ENCODE measurements around the gene ABCC5.

The ABCC5 gene

DNA sequence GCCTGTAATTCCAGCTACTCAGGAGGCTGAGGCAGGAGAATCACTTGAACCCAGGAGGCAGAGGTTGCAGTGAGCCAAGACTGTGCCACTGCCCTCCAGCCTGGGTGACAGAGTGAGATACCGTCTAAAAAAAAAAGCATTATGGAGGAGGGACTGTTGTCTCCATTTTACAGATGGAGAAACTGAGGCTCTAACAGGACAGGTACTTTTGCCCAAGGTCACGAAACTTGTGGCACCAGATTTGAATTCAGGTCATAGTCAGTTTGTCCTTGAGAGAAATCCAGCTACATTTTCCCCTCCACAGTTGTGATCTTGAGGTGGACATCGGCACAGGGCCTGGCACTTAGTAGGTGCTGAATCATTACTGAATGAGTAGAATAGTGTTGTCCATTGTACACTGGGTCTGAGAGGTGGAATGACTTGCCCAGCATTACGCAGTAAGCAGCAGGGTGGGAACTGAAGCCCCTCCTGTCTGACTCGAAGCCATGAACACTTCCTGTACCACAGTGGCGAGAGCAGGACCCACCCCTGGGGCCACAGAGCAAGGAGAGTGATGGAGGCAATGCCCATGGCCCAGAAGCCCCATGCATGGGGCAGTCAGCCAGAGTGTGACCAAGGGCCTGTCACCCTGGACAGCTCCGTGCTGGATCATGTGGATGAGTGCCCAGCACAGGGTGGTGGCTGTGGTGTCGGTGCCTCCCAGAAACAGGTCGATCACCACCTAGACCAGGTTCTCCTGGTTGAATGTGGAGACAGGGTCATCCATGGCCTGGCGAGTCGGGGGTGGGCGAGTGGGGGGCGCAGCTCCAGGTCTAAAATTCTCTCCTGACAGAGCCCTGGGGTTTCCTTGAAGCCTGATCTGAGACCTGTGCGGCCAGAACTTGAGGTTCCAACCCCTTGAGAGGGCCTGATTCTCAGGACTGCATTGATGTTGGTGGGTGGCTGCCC, 112.6 kb downstream of the ABCC5 start:
- no peak overlapping the region for H3K27ac ChIP-seq (ENCODE audit: extremely low read depth, low read depth, low read length)
- no peaks in the 10 kb centered on the region for H3K9me3 ChIP-seq (ENCODE audit: control insufficient read depth, insufficient read depth, low read depth, low read length)
- peak; percentile 10; the same call in 1 of the 2 replicates for TF ChIP-seq ZNF121 (tag by site-specific recombination; IDR thresholded peaks at IDR 0.05)
- TF ChIP-seq, protein P1, sequence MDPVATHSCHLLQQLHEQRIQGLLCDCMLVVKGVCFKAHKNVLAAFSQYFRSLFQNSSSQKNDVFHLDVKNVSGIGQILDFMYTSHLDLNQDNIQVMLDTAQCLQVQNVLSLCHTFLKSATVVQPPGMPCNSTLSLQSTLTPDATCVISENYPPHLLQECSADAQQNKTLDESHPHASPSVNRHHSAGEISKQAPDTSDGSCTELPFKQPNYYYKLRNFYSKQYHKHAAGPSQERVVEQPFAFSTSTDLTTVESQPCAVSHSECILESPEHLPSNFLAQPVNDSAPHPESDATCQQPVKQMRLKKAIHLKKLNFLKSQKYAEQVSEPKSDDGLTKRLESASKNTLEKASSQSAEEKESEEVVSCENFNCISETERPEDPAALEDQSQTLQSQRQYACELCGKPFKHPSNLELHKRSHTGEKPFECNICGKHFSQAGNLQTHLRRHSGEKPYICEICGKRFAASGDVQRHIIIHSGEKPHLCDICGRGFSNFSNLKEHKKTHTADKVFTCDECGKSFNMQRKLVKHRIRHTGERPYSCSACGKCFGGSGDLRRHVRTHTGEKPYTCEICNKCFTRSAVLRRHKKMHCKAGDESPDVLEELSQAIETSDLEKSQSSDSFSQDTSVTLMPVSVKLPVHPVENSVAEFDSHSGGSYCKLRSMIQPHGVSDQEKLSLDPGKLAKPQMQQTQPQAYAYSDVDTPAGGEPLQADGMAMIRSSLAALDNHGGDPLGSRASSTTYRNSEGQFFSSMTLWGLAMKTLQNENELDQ (tag by site-specific recombination; IDR thresholded peaks at IDR 0.05; ENCODE audit: low read depth), result no peak
- TF ChIP-seq, protein P2, sequence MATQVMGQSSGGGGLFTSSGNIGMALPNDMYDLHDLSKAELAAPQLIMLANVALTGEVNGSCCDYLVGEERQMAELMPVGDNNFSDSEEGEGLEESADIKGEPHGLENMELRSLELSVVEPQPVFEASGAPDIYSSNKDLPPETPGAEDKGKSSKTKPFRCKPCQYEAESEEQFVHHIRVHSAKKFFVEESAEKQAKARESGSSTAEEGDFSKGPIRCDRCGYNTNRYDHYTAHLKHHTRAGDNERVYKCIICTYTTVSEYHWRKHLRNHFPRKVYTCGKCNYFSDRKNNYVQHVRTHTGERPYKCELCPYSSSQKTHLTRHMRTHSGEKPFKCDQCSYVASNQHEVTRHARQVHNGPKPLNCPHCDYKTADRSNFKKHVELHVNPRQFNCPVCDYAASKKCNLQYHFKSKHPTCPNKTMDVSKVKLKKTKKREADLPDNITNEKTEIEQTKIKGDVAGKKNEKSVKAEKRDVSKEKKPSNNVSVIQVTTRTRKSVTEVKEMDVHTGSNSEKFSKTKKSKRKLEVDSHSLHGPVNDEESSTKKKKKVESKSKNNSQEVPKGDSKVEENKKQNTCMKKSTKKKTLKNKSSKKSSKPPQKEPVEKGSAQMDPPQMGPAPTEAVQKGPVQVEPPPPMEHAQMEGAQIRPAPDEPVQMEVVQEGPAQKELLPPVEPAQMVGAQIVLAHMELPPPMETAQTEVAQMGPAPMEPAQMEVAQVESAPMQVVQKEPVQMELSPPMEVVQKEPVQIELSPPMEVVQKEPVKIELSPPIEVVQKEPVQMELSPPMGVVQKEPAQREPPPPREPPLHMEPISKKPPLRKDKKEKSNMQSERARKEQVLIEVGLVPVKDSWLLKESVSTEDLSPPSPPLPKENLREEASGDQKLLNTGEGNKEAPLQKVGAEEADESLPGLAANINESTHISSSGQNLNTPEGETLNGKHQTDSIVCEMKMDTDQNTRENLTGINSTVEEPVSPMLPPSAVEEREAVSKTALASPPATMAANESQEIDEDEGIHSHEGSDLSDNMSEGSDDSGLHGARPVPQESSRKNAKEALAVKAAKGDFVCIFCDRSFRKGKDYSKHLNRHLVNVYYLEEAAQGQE (tag by site-specific recombination; IDR thresholded peaks at IDR 0.05), result peak; percentile 89
- no peaks in the 10 kb centered on the region for H3K4me1 ChIP-seq (ENCODE audit: control insufficient read depth, insufficient read depth, low read length)
- ChIA-PET CTCF (interaction anchor here (1.0 to 2.2 kb wide), 3 partner anchors 9 to 110 kb away, joined by 4 to 6 read pairs (median 5); partner anchors contain the start of gene PARL), POLR2A (no interaction called here)
- H3K36me3 ChIP-seq (ENCODE audit: control insufficient read depth in 2 of 2, insufficient read depth in 1 of 2, low read length in 2 of 2), result no peaks in the 10 kb centered on the region
- H3K4me3 ChIP-seq (ENCODE audit: low read depth, low read length), result no peak overlapping the region

DNA sequence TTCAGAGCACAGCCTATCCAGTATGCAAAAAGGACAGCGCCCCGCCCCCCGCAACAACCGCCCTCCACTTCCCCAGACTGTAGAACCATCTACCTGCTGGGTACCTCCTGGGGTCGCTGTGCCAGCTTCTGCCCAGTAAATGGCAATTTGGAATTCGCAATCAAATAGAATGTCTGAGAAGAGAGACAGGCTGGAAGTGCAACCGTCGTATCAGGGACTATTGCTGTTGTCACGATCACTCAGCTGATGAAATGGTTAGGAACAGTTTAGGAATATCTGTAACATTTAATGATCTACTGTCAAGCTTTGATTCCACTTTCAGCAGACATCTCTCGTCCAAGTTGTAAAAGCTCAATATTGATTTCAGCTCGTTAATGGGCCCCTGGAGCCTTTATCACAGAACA, 119.7 kb downstream of the ABCC5 start:
- CTCF ChIA-PET, result interaction anchor here (0.9 to 1.1 kb wide), 3 partner anchors 329 to 391 kb away, joined by 3 to 5 read pairs (median 4); no protein-coding TSS in a partner anchor
- no peaks in the 10 kb centered on the region for H3K4me1 ChIP-seq (ENCODE audit: control insufficient read depth, insufficient read depth, low read length)
- no peaks in the 10 kb centered on the region for H3K9me3 ChIP-seq (ENCODE audit: control insufficient read depth, insufficient read depth, low read depth, low read length)
- no peak overlapping the region for H3K4me3 ChIP-seq (ENCODE audit: low read depth, low read length)
- H3K27ac ChIP-seq (ENCODE audit: extremely low read depth, low read depth, low read length), result no peak overlapping the region
- TF ChIP-seq ZNF423 (tag by site-specific recombination; IDR thresholded peaks at IDR 0.05), result no peak
- TF ChIP-seq FEZF1 (tag by site-specific recombination; IDR thresholded peaks at IDR 0.05), result no peak
- no peak for TF ChIP-seq ZNF37A (tag by site-specific recombination; IDR thresholded peaks at IDR 0.05)
- TF ChIP-seq, protein P3, sequence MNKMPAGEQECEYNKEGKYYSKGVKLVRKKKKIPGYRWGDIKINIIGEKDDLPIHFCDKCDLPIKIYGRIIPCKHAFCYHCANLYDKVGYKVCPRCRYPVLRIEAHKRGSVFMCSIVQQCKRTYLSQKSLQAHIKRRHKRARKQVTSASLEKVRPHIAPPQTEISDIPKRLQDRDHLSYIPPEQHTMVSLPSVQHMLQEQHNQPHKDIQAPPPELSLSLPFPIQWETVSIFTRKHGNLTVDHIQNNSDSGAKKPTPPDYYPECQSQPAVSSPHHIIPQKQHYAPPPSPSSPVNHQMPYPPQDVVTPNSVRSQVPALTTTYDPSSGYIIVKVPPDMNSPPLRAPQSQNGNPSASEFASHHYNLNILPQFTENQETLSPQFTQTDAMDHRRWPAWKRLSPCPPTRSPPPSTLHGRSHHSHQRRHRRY (tag by site-specific recombination; IDR thresholded peaks at IDR 0.05), result no peak
- POLR2A ChIA-PET, result interaction anchor here (1.1 kb wide), 1 partner anchor 120 kb away, joined by 5 read pairs; the partner anchor contains the start of gene ABCC5
- H3K36me3 ChIP-seq (ENCODE audit: control insufficient read depth in 2 of 2, insufficient read depth in 1 of 2, low read length in 2 of 2), result no peaks in the 10 kb centered on the region

DNA sequence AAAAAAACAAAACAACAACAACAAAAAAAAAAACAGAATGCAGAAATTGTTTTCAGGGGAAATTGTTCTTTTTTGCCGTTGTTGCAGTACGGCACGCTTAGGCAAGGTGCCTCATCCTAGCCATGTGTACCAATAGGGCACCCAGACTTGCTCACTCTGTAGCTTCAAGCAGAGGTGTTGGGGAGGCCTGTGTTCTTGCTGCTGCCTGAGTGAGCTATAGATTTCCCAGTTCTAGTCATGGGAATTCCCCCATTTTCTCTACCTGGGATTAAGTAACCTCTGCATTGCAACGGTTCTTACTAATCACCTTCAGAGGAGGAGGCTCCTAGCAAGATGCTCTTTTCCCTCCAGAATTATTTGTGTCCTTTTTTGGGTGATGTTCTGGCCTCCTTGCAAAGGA, 120.1 kb downstream of the ABCC5 start:
- no peak overlapping the region for H3K4me3 ChIP-seq (ENCODE audit: low read depth, low read length)
- no peaks in the 10 kb centered on the region for H3K9me3 ChIP-seq (ENCODE audit: control insufficient read depth, insufficient read depth, low read depth, low read length)
- CTCF ChIA-PET, result interaction anchor here (0.7 to 1.1 kb wide), 4 partner anchors 121 to 392 kb away, joined by 3 to 5 read pairs (median 4); no protein-coding TSS in a partner anchor
- H3K27ac ChIP-seq (ENCODE audit: extremely low read depth, low read depth, low read length), result no peak overlapping the region
- H3K4me1 ChIP-seq (ENCODE audit: control insufficient read depth, insufficient read depth, low read length), result no peaks in the 10 kb centered on the region
- POLR2A ChIA-PET, result interaction anchor here (0.6 to 1.1 kb wide), 2 partner anchors 13 to 120 kb away, joined by 3 to 5 read pairs; partner anchors contain the start of genes ABCC5 and PARL
- TF ChIP-seq ZNF311 (tag by site-specific recombination; IDR thresholded peaks at IDR 0.05; ENCODE audit: borderline replicate concordance) (no peak), ZNF174 (tag by site-specific recombination; IDR thresholded peaks at IDR 0.05) (no peak), ZSCAN30 (tag by site-specific recombination; IDR thresholded peaks at IDR 0.05) (no peak), ZNF16 (tag by site-specific recombination; IDR thresholded peaks at IDR 0.05; ENCODE audit: low read depth) (no peak), ZNF571 (tag by site-specific recombination; IDR thresholded peaks at IDR 0.05) (no peak), ZNF76 (tag by site-specific recombination; IDR thresholded peaks at IDR 0.05; ENCODE audit: borderline replicate concordance, low read depth) (no peak), GLI4 (tag by site-specific recombination; IDR thresholded peaks at IDR 0.05) (no peak), KLF10 (tag by site-specific recombination; IDR thresholded peaks at IDR 0.05) (no peak), GLIS1 (tag by site-specific recombination; IDR thresholded peaks at IDR 0.05) (no peak), ZNF48 (tag by site-specific recombination; IDR thresholded peaks at IDR 0.05) (no peak), ZNF23 (tag by site-specific recombination; IDR thresholded peaks at IDR 0.05; ENCODE audit: borderline replicate concordance) (no peak)
- TF ChIP-seq, protein P4, sequence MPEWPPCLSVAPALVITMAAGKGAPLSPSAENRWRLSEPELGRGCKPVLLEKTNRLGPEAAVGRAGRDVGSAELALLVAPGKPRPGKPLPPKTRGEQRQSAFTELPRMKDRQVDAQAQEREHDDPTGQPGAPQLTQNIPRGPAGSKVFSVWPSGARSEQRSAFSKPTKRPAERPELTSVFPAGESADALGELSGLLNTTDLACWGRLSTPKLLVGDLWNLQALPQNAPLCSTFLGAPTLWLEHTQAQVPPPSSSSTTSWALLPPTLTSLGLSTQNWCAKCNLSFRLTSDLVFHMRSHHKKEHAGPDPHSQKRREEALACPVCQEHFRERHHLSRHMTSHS (tag by site-specific recombination; IDR thresholded peaks at IDR 0.05), result no peak
- TF ChIP-seq, protein P5, sequence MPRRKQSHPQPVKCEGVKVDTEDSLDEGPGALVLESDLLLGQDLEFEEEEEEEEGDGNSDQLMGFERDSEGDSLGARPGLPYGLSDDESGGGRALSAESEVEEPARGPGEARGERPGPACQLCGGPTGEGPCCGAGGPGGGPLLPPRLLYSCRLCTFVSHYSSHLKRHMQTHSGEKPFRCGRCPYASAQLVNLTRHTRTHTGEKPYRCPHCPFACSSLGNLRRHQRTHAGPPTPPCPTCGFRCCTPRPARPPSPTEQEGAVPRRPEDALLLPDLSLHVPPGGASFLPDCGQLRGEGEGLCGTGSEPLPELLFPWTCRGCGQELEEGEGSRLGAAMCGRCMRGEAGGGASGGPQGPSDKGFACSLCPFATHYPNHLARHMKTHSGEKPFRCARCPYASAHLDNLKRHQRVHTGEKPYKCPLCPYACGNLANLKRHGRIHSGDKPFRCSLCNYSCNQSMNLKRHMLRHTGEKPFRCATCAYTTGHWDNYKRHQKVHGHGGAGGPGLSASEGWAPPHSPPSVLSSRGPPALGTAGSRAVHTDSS (tag by site-specific recombination; IDR thresholded peaks at IDR 0.05), result no peak
- H3K36me3 ChIP-seq (ENCODE audit: control insufficient read depth in 2 of 2, insufficient read depth in 1 of 2, low read length in 2 of 2), result no peaks in the 10 kb centered on the region
